ENCODE results near the gene POLA1. TPM values are rescaled to one million over a fixed set of nuclear protein-coding genes. Genes with fewer than 3 reads are reported as not detected.

The POLA1 gene
- total RNA-seq, 1 donor from 2014 or later, result 12.3 TPM

GRCh38 chrX:25022499-25023325, 329.0 kb downstream of the POLA1 start:
- intact Hi-C loops (cut with DNase I), result no loop called here
- no peak overlapping the region for H3K27ac ChIP-seq
- H3K36me3 ChIP-seq, result no peaks in the 10 kb centered on the region
- H3K9me3 ChIP-seq, result no peaks in the 10 kb centered on the region
- no peak overlapping the region for H3K4me3 ChIP-seq
- H3K4me1 ChIP-seq, result peaks cover 10% of the 10 kb centered on the region
- H3K27me3 ChIP-seq (ENCODE audit: low read depth), result peaks cover 61% of the 10 kb centered on the region
- ATAC-seq (no peak), DNase-seq (no peak)
- no peak for TF ChIP-seq CTCF (IDR thresholded peaks at IDR 0.05)

- H3K36me3 ChIP-seq, result no peaks in the 10 kb centered on the region
- no peak overlapping the region for H3K4me3 ChIP-seq
- intact Hi-C loops (cut with DNase I), result no loop called here
- ATAC-seq (no peak), DNase-seq (no peak)
- H3K27me3 ChIP-seq (ENCODE audit: low read depth), result peaks cover 49% of the 10 kb centered on the region
- TF ChIP-seq CTCF (IDR thresholded peaks at IDR 0.05), result no peak
- H3K4me1 ChIP-seq, result peaks cover 10% of the 10 kb centered on the region
- H3K9me3 ChIP-seq, result no peaks in the 10 kb centered on the region
- H3K27ac ChIP-seq, result no peak overlapping the region
Observed at GRCh38 chrX:25023908-25024307, 330.2 kb downstream of the POLA1 start.

- DNase-seq, result no peak
- no peaks in the 10 kb centered on the region for H3K9me3 ChIP-seq
- H3K36me3 ChIP-seq, result no peaks in the 10 kb centered on the region
- H3K27ac ChIP-seq, result no peak overlapping the region
- TF ChIP-seq CTCF (IDR thresholded peaks at IDR 0.05), result no peak
- intact Hi-C loops (cut with DNase I), result no loop called here
- H3K27me3 ChIP-seq (ENCODE audit: low read depth), result peaks cover 32% of the 10 kb centered on the region
- no peak for ATAC-seq
- peaks cover 7% of the 10 kb centered on the region for H3K4me1 ChIP-seq
- H3K4me3 ChIP-seq, result no peak overlapping the region
Observed at GRCh38 chrX:25025615-25026014, 331.9 kb downstream of the POLA1 start.

- intact Hi-C loops (cut with DNase I), result no loop called here
- Histone ChIP-seq H3K4me1 (no peaks in the 10 kb centered on the region), H3K9me3 (no peaks in the 10 kb centered on the region), H3K36me3 (no peaks in the 10 kb centered on the region), H3K27ac (no peak overlapping the region), H3K27me3 (ENCODE audit: low read depth) (peaks cover 23% of the 10 kb centered on the region), H3K4me3 (no peak overlapping the region)
- ATAC-seq (no peak), DNase-seq (no peak)
- TF ChIP-seq CTCF (IDR thresholded peaks at IDR 0.05), result no peak
Observed at GRCh38 chrX:25026576-25026975, 332.9 kb downstream of the POLA1 start.

- no peaks in the 10 kb centered on the region for H3K4me1 ChIP-seq
- no peaks in the 10 kb centered on the region for H3K36me3 ChIP-seq
- no peak overlapping the region for H3K4me3 ChIP-seq
- no peak overlapping the region for H3K27ac ChIP-seq
- intact Hi-C loops (cut with DNase I), result no loop called here
- peaks cover 2% of the 10 kb centered on the region for H3K27me3 ChIP-seq (ENCODE audit: low read depth)
- no peak for TF ChIP-seq CTCF (IDR thresholded peaks at IDR 0.05)
- no peak for ATAC-seq
- no peak for DNase-seq
- no peaks in the 10 kb centered on the region for H3K9me3 ChIP-seq
Observed at GRCh38 chrX:25028726-25029125, 335.0 kb downstream of the POLA1 start.
